MM.1S (cell line): Measurements from ENCODE around the gene SERPINA12.

Source experiments
- DNase-seq: peaks from one replicate; pipeline ENCODE4 v3.0.0-alpha.2; 2015
- H2AFZ ChIP-seq: fragments of 300-600 bp; sonication (generic); 2 replicates; pipeline ENCODE4 v1.6.0; 2016; ENCODE audit warnings: antibody characterized with exemption, low read length
- H3F3A ChIP-seq: fragments of 300-600 bp; sonication (generic); 2 replicates; pipeline ENCODE4 v1.6.1; 2016; ENCODE audit warnings: mild to moderate bottlenecking, antibody characterized with exemption, low read length, moderate library complexity, mixed read lengths; ENCODE audit not compliant: insufficient read depth
- H3K27ac ChIP-seq: fragments of 300-600 bp; sonication (generic); 2 replicates; pipeline ENCODE4 v1.5.1; 2016; ENCODE audit warnings: mild to moderate bottlenecking, low read length
- H3K27me3 ChIP-seq: fragments of 300-600 bp; sonication (generic); replicated peaks from 2 replicates; pipeline ENCODE4 v1.6.0; 2016; ENCODE audit warnings: low read length; ENCODE audit not compliant: insufficient read depth
- H3K36me3 ChIP-seq: fragments of 300-600 bp; sonication (generic); replicated peaks from 2 replicates; pipeline ENCODE4 v1.6.1; 2016; ENCODE audit warnings: mild to moderate bottlenecking, low read length, mixed read lengths; ENCODE audit not compliant: insufficient read depth
- H3K4me1 ChIP-seq: fragments of 300-600 bp; sonication (generic); 2 replicates; pipeline ENCODE4 v1.6.1; 2016; ENCODE audit warnings: low read length, mixed read lengths
- H3K4me2 ChIP-seq: fragments of 300-600 bp; sonication (generic); 2 replicates; pipeline ENCODE4 v1.6.0; 2016; ENCODE audit warnings: low read depth, low read length
- H3K4me3 ChIP-seq: fragments of 300-600 bp; sonication (generic); 2 replicates; pipeline ENCODE4 v1.5.1; 2016; ENCODE audit warnings: low read length, mixed read lengths
- H3K79me2 ChIP-seq: fragments of 300-600 bp; sonication (generic); 2 replicates; pipeline ENCODE4 v1.6.1; 2016; ENCODE audit warnings: mixed run types, low read length, mixed read lengths
- H3K9ac ChIP-seq: fragments of 300-600 bp; sonication (generic); 2 replicates; pipeline ENCODE4 v1.6.1; 2016; ENCODE audit warnings: low read length, mixed read lengths
- H3K9me2 ChIP-seq: fragments of 300-600 bp; sonication (generic); replicated peaks from 2 replicates; pipeline ENCODE4 v1.6.1; 2016; ENCODE audit warnings: mild to moderate bottlenecking, low read length, mixed read lengths; ENCODE audit not compliant: insufficient read depth
- H3K9me3 ChIP-seq: fragments of 300-600 bp; sonication (generic); replicated peaks from 2 replicates; pipeline ENCODE4 v1.6.1; 2016; ENCODE audit warnings: mild to moderate bottlenecking, low read length, mixed read lengths; ENCODE audit not compliant: insufficient read depth
- H4K20me1 ChIP-seq: fragments of 300-600 bp; sonication (generic); 2 replicates; pipeline ENCODE4 v1.6.1; 2016; ENCODE audit warnings: mild to moderate bottlenecking, low read length, moderate library complexity, mixed read lengths; ENCODE audit not compliant: insufficient read depth
- EZH2 ChIP-seq: fragments of 300-600 bp; sonication (generic); optimal IDR thresholded peaks from 2 replicates; pipeline ENCODE3; 2017; ENCODE audit warnings: low read depth, mild to moderate bottlenecking, antibody characterized with exemption, low read length, mixed read lengths
- EZH2phosphoT487 ChIP-seq: fragments of 300-600 bp; sonication (generic); IDR thresholded peaks from 2 replicates; pipeline ENCODE4 v1.6.1; 2018; ENCODE audit warnings: antibody characterized with exemption, low read length
- TF ChIP-seq, protein P1 (sequence below): fragments of 300-600 bp; sonication (generic); IDR thresholded peaks from 2 replicates; pipeline ENCODE4 v1.5.1; 2016; ENCODE audit warnings: antibody characterized with exemption, low read length, mixed read lengths

The SERPINA12 gene

DNA sequence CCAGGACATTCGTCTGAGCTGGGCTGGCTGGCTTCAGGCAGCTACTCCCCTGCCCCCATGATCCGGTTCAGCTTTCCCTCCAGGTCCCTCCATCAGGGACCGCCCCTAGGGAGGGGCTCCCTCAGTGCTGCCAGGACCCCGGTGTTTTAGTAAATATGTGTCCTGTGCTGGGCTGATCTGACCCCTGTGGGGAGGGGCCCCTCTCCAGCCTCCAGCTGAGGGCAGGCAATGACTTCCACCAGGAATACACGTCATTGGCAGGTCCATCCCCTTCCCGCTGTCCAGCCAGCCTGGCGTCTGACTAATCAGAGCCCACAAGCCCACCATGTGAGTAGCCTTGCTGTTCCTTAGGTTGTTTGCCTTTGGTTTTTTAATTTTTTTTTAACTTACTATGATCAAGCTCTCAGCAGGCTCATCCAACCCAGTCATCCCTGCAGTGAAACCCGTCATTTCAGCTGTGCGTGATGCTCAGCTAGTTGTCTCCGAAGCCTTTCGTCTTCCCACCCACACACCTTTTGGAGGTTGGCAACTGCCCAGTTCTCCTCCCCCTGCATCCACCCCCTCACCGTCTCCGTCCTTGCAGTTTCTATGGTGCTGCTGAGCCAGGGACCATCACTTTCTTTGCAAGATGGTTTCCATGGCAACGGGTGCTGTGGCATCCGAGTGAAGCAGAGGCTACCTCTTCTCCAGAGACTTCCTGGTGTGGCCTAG is 36.0 kb upstream of the SERPINA12 start:
- Histone ChIP-seq H3K79me2 (no peaks in the 10 kb centered on the region), H3K27ac (no peak overlapping the region)
- DNase-seq: no peak

DNA sequence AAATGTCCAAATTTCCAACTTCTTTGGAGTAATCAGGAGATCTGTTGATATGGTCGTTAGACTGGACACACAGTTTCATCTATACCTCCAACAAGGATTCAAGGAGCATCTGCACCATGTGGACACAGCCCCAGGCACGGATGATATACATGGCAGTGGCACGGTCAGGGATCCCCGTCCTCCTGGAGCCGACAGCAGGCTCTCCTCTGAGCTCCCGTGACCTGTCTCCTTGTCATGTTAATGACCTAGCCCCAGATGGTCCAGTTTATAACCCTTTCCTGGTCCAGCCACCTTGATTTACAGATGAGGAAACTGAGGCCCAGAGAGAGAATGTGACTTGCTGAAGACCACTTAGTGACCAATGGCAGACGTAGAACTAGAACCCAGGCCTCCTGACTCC is 35.5 kb upstream of the SERPINA12 start:
- Histone ChIP-seq H3K4me2 (no peak overlapping the region), H3F3A (no peaks in the 10 kb centered on the region), H3K27ac (no peak overlapping the region), H3K4me3 (no peak overlapping the region), H3K36me3 (no peaks in the 10 kb centered on the region), H3K9me2 (no peaks in the 10 kb centered on the region), H3K4me1 (no peaks in the 10 kb centered on the region), H3K9me3 (no peaks in the 10 kb centered on the region), H3K27me3 (no peaks in the 10 kb centered on the region), H2AFZ (no peak overlapping the region), H4K20me1 (no peaks in the 10 kb centered on the region), H3K79me2 (no peaks in the 10 kb centered on the region), H3K9ac (no peak overlapping the region)
- DNase-seq: no peak
- TF ChIP-seq, protein P1, sequence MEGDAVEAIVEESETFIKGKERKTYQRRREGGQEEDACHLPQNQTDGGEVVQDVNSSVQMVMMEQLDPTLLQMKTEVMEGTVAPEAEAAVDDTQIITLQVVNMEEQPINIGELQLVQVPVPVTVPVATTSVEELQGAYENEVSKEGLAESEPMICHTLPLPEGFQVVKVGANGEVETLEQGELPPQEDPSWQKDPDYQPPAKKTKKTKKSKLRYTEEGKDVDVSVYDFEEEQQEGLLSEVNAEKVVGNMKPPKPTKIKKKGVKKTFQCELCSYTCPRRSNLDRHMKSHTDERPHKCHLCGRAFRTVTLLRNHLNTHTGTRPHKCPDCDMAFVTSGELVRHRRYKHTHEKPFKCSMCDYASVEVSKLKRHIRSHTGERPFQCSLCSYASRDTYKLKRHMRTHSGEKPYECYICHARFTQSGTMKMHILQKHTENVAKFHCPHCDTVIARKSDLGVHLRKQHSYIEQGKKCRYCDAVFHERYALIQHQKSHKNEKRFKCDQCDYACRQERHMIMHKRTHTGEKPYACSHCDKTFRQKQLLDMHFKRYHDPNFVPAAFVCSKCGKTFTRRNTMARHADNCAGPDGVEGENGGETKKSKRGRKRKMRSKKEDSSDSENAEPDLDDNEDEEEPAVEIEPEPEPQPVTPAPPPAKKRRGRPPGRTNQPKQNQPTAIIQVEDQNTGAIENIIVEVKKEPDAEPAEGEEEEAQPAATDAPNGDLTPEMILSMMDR: no peak
- TF ChIP-seq EZH2 (no peak), EZH2phosphoT487 (no peak)

More for the DNA sequence above, 36.0 kb upstream of the SERPINA12 start:
- Histone ChIP-seq H3K9ac (no peak overlapping the region), H3K4me2 (no peak overlapping the region), H3K4me1 (no peaks in the 10 kb centered on the region), H3K9me3 (no peaks in the 10 kb centered on the region), H4K20me1 (no peaks in the 10 kb centered on the region), H3K27me3 (no peaks in the 10 kb centered on the region), H3K4me3 (no peak overlapping the region), H3K9me2 (no peaks in the 10 kb centered on the region), H3K36me3 (no peaks in the 10 kb centered on the region), H3F3A (no peaks in the 10 kb centered on the region), H2AFZ (no peak overlapping the region)
- TF ChIP-seq, protein P1: no peak
- TF ChIP-seq EZH2 (no peak), EZH2phosphoT487 (no peak)

DNA sequence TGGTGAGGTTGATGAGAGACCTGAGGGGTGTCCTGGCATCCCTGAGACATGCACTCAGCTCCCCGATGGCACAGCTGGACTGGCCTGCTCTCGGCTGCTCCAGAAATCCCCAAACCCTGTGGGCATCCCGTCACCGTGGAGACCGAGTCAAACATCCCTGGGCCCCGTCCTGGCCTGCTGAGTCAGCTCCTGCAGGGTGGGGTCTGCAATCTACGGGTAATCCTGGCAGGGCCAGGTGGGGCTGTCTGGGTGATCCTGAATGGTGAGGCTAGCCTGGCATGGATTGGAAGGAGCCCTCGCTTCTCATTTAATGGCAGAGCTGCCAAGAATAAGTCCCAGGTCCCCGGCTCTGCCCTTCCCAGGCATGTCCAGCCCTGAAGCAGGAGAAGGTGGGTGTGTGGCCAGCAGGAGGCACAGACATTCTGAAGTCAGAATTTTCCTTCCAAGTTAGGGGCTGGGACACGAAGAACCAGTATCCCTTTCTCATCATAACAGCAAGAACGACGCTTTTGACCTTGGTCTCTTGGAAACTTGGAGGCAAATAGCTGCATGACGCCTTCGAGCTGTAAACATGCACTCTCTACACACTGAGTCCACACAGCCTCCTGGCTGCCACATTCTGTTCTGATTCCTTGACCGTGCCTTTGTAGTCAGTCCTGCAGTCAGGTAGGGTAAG is 34.3 kb upstream of the SERPINA12 start:
- H4K20me1 ChIP-seq: no peaks in the 10 kb centered on the region
- no peaks in the 10 kb centered on the region for H3K27me3 ChIP-seq
- H3F3A ChIP-seq: no peaks in the 10 kb centered on the region
- H3K4me2 ChIP-seq: no peak overlapping the region
- DNase-seq: no peak
- H3K36me3 ChIP-seq: no peaks in the 10 kb centered on the region
- no peak overlapping the region for H3K9ac ChIP-seq
- no peak overlapping the region for H3K4me3 ChIP-seq
- no peaks in the 10 kb centered on the region for H3K79me2 ChIP-seq
- H3K9me2 ChIP-seq: no peaks in the 10 kb centered on the region
- H3K4me1 ChIP-seq: no peaks in the 10 kb centered on the region
- H3K27ac ChIP-seq: no peak overlapping the region
- no peaks in the 10 kb centered on the region for H3K9me3 ChIP-seq
- no peak overlapping the region for H2AFZ ChIP-seq
- TF ChIP-seq, protein P1: no peak
- TF ChIP-seq EZH2: no peak
- TF ChIP-seq EZH2phosphoT487: no peak
